ENCODE data around the gene ATAD3C.
"Not testable (repeated sequence)": the region's sequence is repeated elsewhere in the genome, so short reads cannot be mapped to it uniquely, and the experiment has no call there.

The ATAD3C gene

GRCh38 chr1:1505801-1506200 lies 56.3 kb downstream of the ATAD3C start:
- H3K4me3 ChIP-seq (ENCODE audit: low read depth in 1 of 5, low read length in 5 of 5); H3K27me3 ChIP-seq (ENCODE audit: control insufficient read depth in 5 of 5, insufficient read depth in 4 of 5, low read length in 5 of 5); H3K36me3 ChIP-seq (ENCODE audit: control insufficient read depth in 5 of 5, insufficient read depth in 5 of 5, low read length in 5 of 5); H3K27ac ChIP-seq (ENCODE audit: low read depth, low read length); H3K4me1 ChIP-seq (ENCODE audit: control insufficient read depth in 5 of 5, insufficient read depth in 5 of 5, low read length in 5 of 5); H3K9me3 ChIP-seq (ENCODE audit: control insufficient read depth in 5 of 5, low read length in 5 of 5): not testable (repeated sequence)
- H3K9ac ChIP-seq (ENCODE audit: low read length in 5 of 5): peak overlapping the region in 1 of 5 donors; percentile 20

- Histone ChIP-seq H3K9me3 (ENCODE audit: control insufficient read depth in 5 of 5, low read length in 5 of 5) (no peaks in the 10 kb centered on the region), H3K27ac (ENCODE audit: low read depth, low read length) (no peak overlapping the region), H3K4me1 (ENCODE audit: control insufficient read depth in 5 of 5, insufficient read depth in 5 of 5, low read length in 5 of 5) (peaks cover 2 to 18% (median 12%) of the 10 kb centered on the region in 5 donors), H3K36me3 (ENCODE audit: control insufficient read depth in 5 of 5, insufficient read depth in 5 of 5, low read length in 5 of 5) (no peaks in the 10 kb centered on the region), H3K9ac (ENCODE audit: low read length in 5 of 5) (no peak overlapping the region), H3K4me3 (ENCODE audit: low read depth in 1 of 5, low read length in 5 of 5) (no peak overlapping the region), H3K27me3 (ENCODE audit: control insufficient read depth in 5 of 5, insufficient read depth in 4 of 5, low read length in 5 of 5) (no peaks in the 10 kb centered on the region)
Measured at GRCh38 chr1:1507305-1507704, 57.8 kb downstream of the ATAD3C start.

GRCh38 chr1:1508775-1509464 lies 59.4 kb downstream of the ATAD3C start:
- H3K4me1 ChIP-seq (ENCODE audit: control insufficient read depth in 5 of 5, insufficient read depth in 5 of 5, low read length in 5 of 5): peaks cover 2 to 27% (median 17%) of the 10 kb centered on the region in 5 donors
- not testable (repeated sequence) for H3K27me3 ChIP-seq (ENCODE audit: control insufficient read depth in 5 of 5, insufficient read depth in 4 of 5, low read length in 5 of 5); H3K4me3 ChIP-seq (ENCODE audit: low read depth in 1 of 5, low read length in 5 of 5); H3K36me3 ChIP-seq (ENCODE audit: control insufficient read depth in 5 of 5, insufficient read depth in 5 of 5, low read length in 5 of 5); H3K9ac ChIP-seq (ENCODE audit: low read length in 5 of 5); H3K27ac ChIP-seq (ENCODE audit: low read depth, low read length); H3K9me3 ChIP-seq (ENCODE audit: control insufficient read depth in 5 of 5, low read length in 5 of 5)

- not testable (repeated sequence) for H3K36me3 ChIP-seq (ENCODE audit: control insufficient read depth in 5 of 5, insufficient read depth in 5 of 5, low read length in 5 of 5); H3K27me3 ChIP-seq (ENCODE audit: control insufficient read depth in 5 of 5, insufficient read depth in 4 of 5, low read length in 5 of 5); H3K4me3 ChIP-seq (ENCODE audit: low read depth in 1 of 5, low read length in 5 of 5); H3K9ac ChIP-seq (ENCODE audit: low read length in 5 of 5); H3K27ac ChIP-seq (ENCODE audit: low read depth, low read length); H3K9me3 ChIP-seq (ENCODE audit: control insufficient read depth in 5 of 5, low read length in 5 of 5)
- H3K4me1 ChIP-seq (ENCODE audit: control insufficient read depth in 5 of 5, insufficient read depth in 5 of 5, low read length in 5 of 5): peaks cover 2 to 27% (median 17%) of the 10 kb centered on the region in 5 donors
Measured at GRCh38 chr1:1509465-1509850, 60.0 kb downstream of the ATAD3C start.

GRCh38 chr1:1510912-1511532 lies 61.5 kb downstream of the ATAD3C start:
- Histone ChIP-seq H3K9ac (ENCODE audit: low read length in 5 of 5) (peak overlapping the region; percentile 44 to 88 (median 79)), H3K4me3 (ENCODE audit: low read depth in 1 of 5, low read length in 5 of 5) (peak overlapping the region; percentile 60 to 96 (median 87)), H3K4me1 (ENCODE audit: control insufficient read depth in 5 of 5, insufficient read depth in 5 of 5, low read length in 5 of 5) (peaks cover 2 to 18% (median 14%) of the 10 kb centered on the region in 5 donors), H3K27ac (ENCODE audit: low read depth, low read length) (peak overlapping the region; percentile 76), H3K36me3 (ENCODE audit: control insufficient read depth in 5 of 5, insufficient read depth in 5 of 5, low read length in 5 of 5) (peaks cover 0 to 4% (median 0%) of the 10 kb centered on the region in 5 donors), H3K27me3 (ENCODE audit: control insufficient read depth in 5 of 5, insufficient read depth in 4 of 5, low read length in 5 of 5) (no peaks in the 10 kb centered on the region), H3K9me3 (ENCODE audit: control insufficient read depth in 5 of 5, low read length in 5 of 5) (no peaks in the 10 kb centered on the region)

GRCh38 chr1:1511533-1512285 lies 62.2 kb downstream of the ATAD3C start, which contains the start of gene ATAD3A:
Gene ATAD3A (plus strand): TSS chr1:1512162. CDS start chr1:1512269, 107 bp downstream.
- Histone ChIP-seq H3K9me3 (ENCODE audit: control insufficient read depth in 5 of 5, low read length in 5 of 5) (no peaks in the 10 kb centered on the region), H3K9ac (ENCODE audit: low read length in 5 of 5) (peak within 1 kb of the TSS; percentile 44 to 88 (median 79)), H3K36me3 (ENCODE audit: control insufficient read depth in 5 of 5, insufficient read depth in 5 of 5, low read length in 5 of 5) (peaks cover 0 to 4% (median 0%) of the 10 kb centered on the region in 5 donors), H3K27me3 (ENCODE audit: control insufficient read depth in 5 of 5, insufficient read depth in 4 of 5, low read length in 5 of 5) (no peaks in the 10 kb centered on the region), H3K4me3 (ENCODE audit: low read depth in 1 of 5, low read length in 5 of 5) (peak within 1 kb of the TSS; percentile 60 to 96 (median 87)), H3K27ac (ENCODE audit: low read depth, low read length) (peak within 1 kb of the TSS; percentile 76), H3K4me1 (ENCODE audit: control insufficient read depth in 5 of 5, insufficient read depth in 5 of 5, low read length in 5 of 5) (peaks cover 2 to 18% (median 12%) of the 10 kb centered on the region in 5 donors)

- not testable (repeated sequence) for H3K27ac ChIP-seq (ENCODE audit: low read depth, low read length); H3K27me3 ChIP-seq (ENCODE audit: control insufficient read depth in 5 of 5, insufficient read depth in 4 of 5, low read length in 5 of 5); H3K9me3 ChIP-seq (ENCODE audit: control insufficient read depth in 5 of 5, low read length in 5 of 5); H3K36me3 ChIP-seq (ENCODE audit: control insufficient read depth in 5 of 5, insufficient read depth in 5 of 5, low read length in 5 of 5)
- Histone ChIP-seq H3K9ac (ENCODE audit: low read length in 5 of 5) (peak overlapping the region in 1 of 5 donors; percentile 59), H3K4me3 (ENCODE audit: low read depth in 1 of 5, low read length in 5 of 5) (peak overlapping the region in 4 of 5 donors; percentile 41 to 96 (median 69)), H3K4me1 (ENCODE audit: control insufficient read depth in 5 of 5, insufficient read depth in 5 of 5, low read length in 5 of 5) (peaks cover 2 to 18% (median 12%) of the 10 kb centered on the region in 5 donors)
Measured at GRCh38 chr1:1512425-1512824, 62.9 kb downstream of the ATAD3C start.

GRCh38 chr1:1513675-1514074 lies 64.2 kb downstream of the ATAD3C start:
- peaks cover 0 to 17% (median 9%) of the 10 kb centered on the region in 5 donors for H3K36me3 ChIP-seq (ENCODE audit: control insufficient read depth in 5 of 5, insufficient read depth in 5 of 5, low read length in 5 of 5)
- not testable (repeated sequence) for H3K9ac ChIP-seq (ENCODE audit: low read length in 5 of 5); H3K9me3 ChIP-seq (ENCODE audit: control insufficient read depth in 5 of 5, low read length in 5 of 5); H3K27ac ChIP-seq (ENCODE audit: low read depth, low read length); H3K27me3 ChIP-seq (ENCODE audit: control insufficient read depth in 5 of 5, insufficient read depth in 4 of 5, low read length in 5 of 5); H3K4me3 ChIP-seq (ENCODE audit: low read depth in 1 of 5, low read length in 5 of 5)
- H3K4me1 ChIP-seq (ENCODE audit: control insufficient read depth in 5 of 5, insufficient read depth in 5 of 5, low read length in 5 of 5): peaks cover 2 to 18% (median 12%) of the 10 kb centered on the region in 5 donors

- peaks cover 2 to 18% (median 12%) of the 10 kb centered on the region in 5 donors for H3K4me1 ChIP-seq (ENCODE audit: control insufficient read depth in 5 of 5, insufficient read depth in 5 of 5, low read length in 5 of 5)
- not testable (repeated sequence) for H3K9me3 ChIP-seq (ENCODE audit: control insufficient read depth in 5 of 5, low read length in 5 of 5); H3K4me3 ChIP-seq (ENCODE audit: low read depth in 1 of 5, low read length in 5 of 5); H3K9ac ChIP-seq (ENCODE audit: low read length in 5 of 5); H3K27ac ChIP-seq (ENCODE audit: low read depth, low read length); H3K27me3 ChIP-seq (ENCODE audit: control insufficient read depth in 5 of 5, insufficient read depth in 4 of 5, low read length in 5 of 5)
- H3K36me3 ChIP-seq (ENCODE audit: control insufficient read depth in 5 of 5, insufficient read depth in 5 of 5, low read length in 5 of 5): peaks cover 0 to 19% (median 10%) of the 10 kb centered on the region in 5 donors
Measured at GRCh38 chr1:1514376-1514775, 64.9 kb downstream of the ATAD3C start.

- H3K9ac ChIP-seq (ENCODE audit: low read length in 5 of 5); H3K9me3 ChIP-seq (ENCODE audit: control insufficient read depth in 5 of 5, low read length in 5 of 5); H3K4me1 ChIP-seq (ENCODE audit: control insufficient read depth in 5 of 5, insufficient read depth in 5 of 5, low read length in 5 of 5); H3K27ac ChIP-seq (ENCODE audit: low read depth, low read length); H3K27me3 ChIP-seq (ENCODE audit: control insufficient read depth in 5 of 5, insufficient read depth in 4 of 5, low read length in 5 of 5); H3K4me3 ChIP-seq (ENCODE audit: low read depth in 1 of 5, low read length in 5 of 5): not testable (repeated sequence)
- H3K36me3 ChIP-seq (ENCODE audit: control insufficient read depth in 5 of 5, insufficient read depth in 5 of 5, low read length in 5 of 5): peaks cover 0 to 40% (median 21%) of the 10 kb centered on the region in 5 donors
Measured at GRCh38 chr1:1516923-1517322, 67.4 kb downstream of the ATAD3C start.
